ENCODE measurements around the gene TBC1D2. TPM values are rescaled to one million over a fixed set of nuclear protein-coding genes. Genes with fewer than 3 reads are reported as not detected.
A peak's percentile ranks its signal among the peaks of the same experiment; 100 is the strongest.

The TBC1D2 gene, protein sequence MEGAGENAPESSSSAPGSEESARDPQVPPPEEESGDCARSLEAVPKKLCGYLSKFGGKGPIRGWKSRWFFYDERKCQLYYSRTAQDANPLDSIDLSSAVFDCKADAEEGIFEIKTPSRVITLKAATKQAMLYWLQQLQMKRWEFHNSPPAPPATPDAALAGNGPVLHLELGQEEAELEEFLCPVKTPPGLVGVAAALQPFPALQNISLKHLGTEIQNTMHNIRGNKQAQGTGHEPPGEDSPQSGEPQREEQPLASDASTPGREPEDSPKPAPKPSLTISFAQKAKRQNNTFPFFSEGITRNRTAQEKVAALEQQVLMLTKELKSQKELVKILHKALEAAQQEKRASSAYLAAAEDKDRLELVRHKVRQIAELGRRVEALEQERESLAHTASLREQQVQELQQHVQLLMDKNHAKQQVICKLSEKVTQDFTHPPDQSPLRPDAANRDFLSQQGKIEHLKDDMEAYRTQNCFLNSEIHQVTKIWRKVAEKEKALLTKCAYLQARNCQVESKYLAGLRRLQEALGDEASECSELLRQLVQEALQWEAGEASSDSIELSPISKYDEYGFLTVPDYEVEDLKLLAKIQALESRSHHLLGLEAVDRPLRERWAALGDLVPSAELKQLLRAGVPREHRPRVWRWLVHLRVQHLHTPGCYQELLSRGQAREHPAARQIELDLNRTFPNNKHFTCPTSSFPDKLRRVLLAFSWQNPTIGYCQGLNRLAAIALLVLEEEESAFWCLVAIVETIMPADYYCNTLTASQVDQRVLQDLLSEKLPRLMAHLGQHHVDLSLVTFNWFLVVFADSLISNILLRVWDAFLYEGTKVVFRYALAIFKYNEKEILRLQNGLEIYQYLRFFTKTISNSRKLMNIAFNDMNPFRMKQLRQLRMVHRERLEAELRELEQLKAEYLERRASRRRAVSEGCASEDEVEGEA
- total RNA-seq, result 0.52 TPM

DNA sequence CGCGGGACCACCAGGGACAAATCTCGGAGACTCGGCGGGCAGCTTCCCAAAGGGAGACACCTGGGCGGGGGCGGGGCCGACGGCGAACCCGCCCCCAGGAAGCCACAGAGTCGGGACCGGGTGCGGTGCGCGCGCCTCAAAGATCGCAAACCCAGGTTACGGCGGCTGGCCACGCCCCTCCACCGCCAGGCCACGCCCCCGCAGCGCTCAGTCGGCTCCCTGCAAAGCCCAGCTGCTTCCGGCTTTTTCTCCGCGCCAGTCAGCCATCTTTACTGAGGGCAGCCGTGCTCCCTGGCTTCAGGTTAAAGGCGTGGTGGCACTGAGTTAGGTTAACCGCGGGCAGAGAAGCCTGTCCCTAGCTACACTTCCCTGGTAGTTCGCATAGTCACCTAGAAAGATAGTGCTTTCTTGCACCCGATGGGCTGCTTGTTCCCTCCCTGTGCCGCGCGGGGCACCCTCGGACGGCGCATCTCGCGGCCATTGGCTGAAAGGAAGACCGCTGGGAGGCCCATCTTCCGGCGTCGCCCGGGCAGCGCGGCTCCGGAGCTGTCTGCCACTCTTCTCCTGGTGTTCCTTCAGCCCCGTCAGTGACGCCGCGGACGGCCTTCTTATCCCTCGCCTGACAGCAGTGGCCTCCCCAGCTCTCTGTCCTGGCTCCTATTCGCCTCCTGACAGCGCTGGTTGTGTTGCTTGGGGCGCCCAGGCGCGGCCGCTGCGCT is at the start of gene TBC1D2:
Gene TBC1D2 (minus strand): TSS at position 72 of the 719 bp plus-strand sequence. CDS start 108 bp downstream, outside the sequence.
- Histone ChIP-seq H3K9me3 (ENCODE audit: control insufficient read depth in 3 of 3, low read length in 3 of 3) (no peaks in the 10 kb centered on the region), H3K27ac (ENCODE audit: low read depth, low read length) (peak within 1 kb of the TSS; percentile 91), H3K9ac (ENCODE audit: low read depth in 1 of 3, low read length in 3 of 3) (peak within 1 kb of the TSS; percentile 93 to 96 (median 93)), H3K36me3 (ENCODE audit: control insufficient read depth in 3 of 3, insufficient read depth in 3 of 3, low read length in 3 of 3) (peaks cover 0 to 4% (median 0%) of the 10 kb centered on the region in 3 donors), H3K4me1 (ENCODE audit: control insufficient read depth in 3 of 3, insufficient read depth in 3 of 3, low read length in 3 of 3) (peaks cover 5 to 24% (median 8%) of the 10 kb centered on the region in 3 donors), H3K4me3 (ENCODE audit: low read length in 3 of 3) (peak within 1 kb of the TSS; percentile 94 to 99 (median 97)), H3K27me3 (ENCODE audit: control insufficient read depth in 3 of 3, insufficient read depth in 3 of 3, low read length in 3 of 3) (no peaks in the 10 kb centered on the region)

DNA sequence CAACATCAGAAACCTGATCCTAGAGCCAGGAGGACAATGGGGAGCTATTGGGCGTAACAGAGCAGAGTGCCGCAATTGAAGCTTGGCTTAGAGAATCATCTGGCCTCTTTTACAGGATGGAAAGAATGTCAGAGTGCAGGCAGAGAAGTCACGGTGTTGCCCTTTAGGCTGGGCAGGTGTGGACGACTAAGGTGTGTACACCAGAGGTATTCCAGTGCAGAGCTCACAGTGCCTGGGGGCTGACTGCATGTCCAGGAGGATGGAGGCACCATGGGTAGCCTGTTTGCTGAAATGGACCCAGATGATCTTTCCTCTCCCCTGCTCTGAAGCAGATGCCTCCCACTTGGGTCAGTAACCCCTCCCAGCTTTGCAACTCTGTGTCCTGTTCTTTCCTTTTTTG is 48.9 kb upstream of the TBC1D2 start:
- H3K9ac ChIP-seq (ENCODE audit: low read depth in 1 of 3, low read length in 3 of 3), result no peak overlapping the region
- H3K27me3 ChIP-seq (ENCODE audit: control insufficient read depth in 3 of 3, insufficient read depth in 3 of 3, low read length in 3 of 3), result no peaks in the 10 kb centered on the region
- no peaks in the 10 kb centered on the region for H3K4me1 ChIP-seq (ENCODE audit: control insufficient read depth in 3 of 3, insufficient read depth in 3 of 3, low read length in 3 of 3)
- no peaks in the 10 kb centered on the region for H3K9me3 ChIP-seq (ENCODE audit: control insufficient read depth in 3 of 3, low read length in 3 of 3)
- no peak overlapping the region for H3K4me3 ChIP-seq (ENCODE audit: low read length in 3 of 3)
- no peak overlapping the region for H3K27ac ChIP-seq (ENCODE audit: low read depth, low read length)
- H3K36me3 ChIP-seq (ENCODE audit: control insufficient read depth in 3 of 3, insufficient read depth in 3 of 3, low read length in 3 of 3), result no peaks in the 10 kb centered on the region

DNA sequence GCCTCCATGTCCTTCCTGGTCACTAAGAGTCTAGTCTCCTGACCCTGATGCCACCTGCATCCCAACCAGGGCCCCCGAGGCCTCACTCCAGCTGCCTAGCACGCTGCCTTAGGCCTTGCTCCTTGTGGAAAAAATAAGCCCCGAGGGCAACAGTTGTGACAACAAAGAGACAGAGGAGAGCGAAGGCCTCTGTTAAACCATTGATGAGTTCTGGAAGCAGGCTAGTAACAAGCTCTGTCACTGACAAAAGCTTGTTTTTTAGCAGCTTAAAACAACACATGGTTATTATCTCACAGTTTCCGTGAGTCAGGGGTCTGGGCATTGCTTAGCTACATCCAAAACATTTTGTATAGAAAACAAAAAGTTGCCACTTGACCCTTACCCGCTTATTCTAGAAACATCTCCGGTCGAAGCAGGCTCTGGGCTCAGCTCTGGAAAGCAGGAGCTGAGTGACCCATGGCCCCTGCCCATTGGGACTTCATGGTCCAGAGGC is 48.2 kb upstream of the TBC1D2 start:
- Histone ChIP-seq H3K4me3 (ENCODE audit: low read length in 3 of 3) (no peak overlapping the region), H3K27me3 (ENCODE audit: control insufficient read depth in 3 of 3, insufficient read depth in 3 of 3, low read length in 3 of 3) (no peaks in the 10 kb centered on the region), H3K36me3 (ENCODE audit: control insufficient read depth in 3 of 3, insufficient read depth in 3 of 3, low read length in 3 of 3) (no peaks in the 10 kb centered on the region), H3K9me3 (ENCODE audit: control insufficient read depth in 3 of 3, low read length in 3 of 3) (no peaks in the 10 kb centered on the region), H3K27ac (ENCODE audit: low read depth, low read length) (no peak overlapping the region), H3K9ac (ENCODE audit: low read depth in 1 of 3, low read length in 3 of 3) (no peak overlapping the region), H3K4me1 (ENCODE audit: control insufficient read depth in 3 of 3, insufficient read depth in 3 of 3, low read length in 3 of 3) (no peaks in the 10 kb centered on the region)

DNA sequence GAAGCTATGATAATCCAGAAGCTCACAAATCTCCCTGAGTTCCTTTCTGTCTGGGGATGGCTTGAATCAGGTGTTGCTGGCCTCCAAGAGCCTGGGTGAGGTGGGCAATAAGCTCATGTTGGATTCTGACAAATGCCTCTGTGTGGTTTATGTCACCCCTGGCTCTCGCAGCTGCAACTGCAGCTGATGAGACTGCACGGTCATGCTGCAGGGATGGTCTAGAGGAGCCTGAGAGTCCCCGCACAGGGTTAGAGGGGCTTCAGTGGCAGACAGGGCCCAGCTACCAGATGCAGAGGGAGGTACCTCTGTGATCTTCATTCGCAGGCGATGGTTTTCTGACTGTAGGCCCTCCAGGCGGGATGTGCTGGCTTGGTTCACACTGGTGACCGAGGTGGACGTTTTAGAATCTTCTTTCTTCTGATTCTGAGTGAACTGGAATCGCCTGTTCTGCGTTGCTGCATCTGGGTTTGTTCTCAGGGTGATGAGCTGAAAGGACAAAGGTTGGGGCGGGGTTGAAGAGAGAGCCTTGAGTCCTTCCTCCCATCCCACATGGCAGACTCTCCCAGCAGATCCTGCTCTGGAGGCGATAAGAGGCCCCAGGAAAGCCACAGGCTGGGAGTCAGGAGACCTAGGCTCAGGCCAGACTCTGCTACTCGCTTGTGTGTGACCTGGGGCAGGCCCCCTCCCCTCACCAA is 47.6 kb upstream of the TBC1D2 start:
- Histone ChIP-seq H3K9me3 (ENCODE audit: control insufficient read depth in 3 of 3, low read length in 3 of 3) (no peaks in the 10 kb centered on the region), H3K27ac (ENCODE audit: low read depth, low read length) (no peak overlapping the region), H3K27me3 (ENCODE audit: control insufficient read depth in 3 of 3, insufficient read depth in 3 of 3, low read length in 3 of 3) (no peaks in the 10 kb centered on the region), H3K4me3 (ENCODE audit: low read length in 3 of 3) (no peak overlapping the region), H3K4me1 (ENCODE audit: control insufficient read depth in 3 of 3, insufficient read depth in 3 of 3, low read length in 3 of 3) (no peaks in the 10 kb centered on the region), H3K9ac (ENCODE audit: low read depth in 1 of 3, low read length in 3 of 3) (no peak overlapping the region), H3K36me3 (ENCODE audit: control insufficient read depth in 3 of 3, insufficient read depth in 3 of 3, low read length in 3 of 3) (no peaks in the 10 kb centered on the region)

DNA sequence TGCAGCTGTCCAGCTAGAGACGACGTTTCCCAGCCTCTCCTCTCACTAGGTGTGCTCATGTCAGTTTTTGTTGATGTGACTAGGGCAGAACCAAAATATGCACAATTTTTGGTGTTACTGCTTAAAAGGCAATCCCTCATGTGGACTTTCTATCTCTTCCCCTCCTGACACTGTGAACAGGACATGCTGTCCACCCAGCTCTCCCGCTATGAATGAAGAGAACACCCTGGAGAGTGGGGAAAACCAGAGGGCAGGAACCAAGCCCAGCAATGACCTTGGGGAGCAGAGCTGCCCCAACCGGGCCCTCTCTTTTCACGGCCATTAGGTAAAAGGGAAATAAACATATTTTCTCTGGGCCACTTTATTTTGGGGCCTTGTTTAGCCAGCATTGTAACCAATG is 46.7 kb upstream of the TBC1D2 start:
- H3K4me3 ChIP-seq (ENCODE audit: low read length in 3 of 3), result no peak overlapping the region
- no peak overlapping the region for H3K27ac ChIP-seq (ENCODE audit: low read depth, low read length)
- no peaks in the 10 kb centered on the region for H3K9me3 ChIP-seq (ENCODE audit: control insufficient read depth in 3 of 3, low read length in 3 of 3)
- H3K36me3 ChIP-seq (ENCODE audit: control insufficient read depth in 3 of 3, insufficient read depth in 3 of 3, low read length in 3 of 3), result no peaks in the 10 kb centered on the region
- no peaks in the 10 kb centered on the region for H3K27me3 ChIP-seq (ENCODE audit: control insufficient read depth in 3 of 3, insufficient read depth in 3 of 3, low read length in 3 of 3)
- H3K9ac ChIP-seq (ENCODE audit: low read depth in 1 of 3, low read length in 3 of 3), result no peak overlapping the region
- H3K4me1 ChIP-seq (ENCODE audit: control insufficient read depth in 3 of 3, insufficient read depth in 3 of 3, low read length in 3 of 3), result no peaks in the 10 kb centered on the region

DNA sequence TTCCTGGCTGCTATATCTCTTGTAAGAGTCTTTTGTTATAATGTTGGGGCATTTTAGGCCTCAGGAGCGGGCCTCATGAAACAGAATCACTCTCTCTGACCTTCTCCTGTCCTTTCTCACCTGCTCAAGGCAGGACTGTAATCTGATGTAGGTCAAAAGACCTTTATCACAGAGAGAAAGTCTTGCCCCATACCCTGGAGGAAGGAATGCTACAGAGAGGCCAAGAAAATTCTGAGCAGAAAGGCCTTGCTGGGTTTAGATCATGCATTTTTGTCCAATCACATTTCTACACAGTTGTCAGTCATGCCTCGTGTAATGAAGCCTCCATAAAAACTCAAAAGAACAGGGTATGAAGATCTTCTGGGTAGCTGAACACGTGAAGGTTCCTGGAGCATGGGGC is 45.2 kb upstream of the TBC1D2 start:
- Histone ChIP-seq H3K36me3 (ENCODE audit: control insufficient read depth in 3 of 3, insufficient read depth in 3 of 3, low read length in 3 of 3) (no peaks in the 10 kb centered on the region), H3K9me3 (ENCODE audit: control insufficient read depth in 3 of 3, low read length in 3 of 3) (no peaks in the 10 kb centered on the region), H3K4me1 (ENCODE audit: control insufficient read depth in 3 of 3, insufficient read depth in 3 of 3, low read length in 3 of 3) (no peaks in the 10 kb centered on the region), H3K27ac (ENCODE audit: low read depth, low read length) (no peak overlapping the region), H3K4me3 (ENCODE audit: low read length in 3 of 3) (no peak overlapping the region), H3K9ac (ENCODE audit: low read depth in 1 of 3, low read length in 3 of 3) (no peak overlapping the region), H3K27me3 (ENCODE audit: control insufficient read depth in 3 of 3, insufficient read depth in 3 of 3, low read length in 3 of 3) (no peaks in the 10 kb centered on the region)

DNA sequence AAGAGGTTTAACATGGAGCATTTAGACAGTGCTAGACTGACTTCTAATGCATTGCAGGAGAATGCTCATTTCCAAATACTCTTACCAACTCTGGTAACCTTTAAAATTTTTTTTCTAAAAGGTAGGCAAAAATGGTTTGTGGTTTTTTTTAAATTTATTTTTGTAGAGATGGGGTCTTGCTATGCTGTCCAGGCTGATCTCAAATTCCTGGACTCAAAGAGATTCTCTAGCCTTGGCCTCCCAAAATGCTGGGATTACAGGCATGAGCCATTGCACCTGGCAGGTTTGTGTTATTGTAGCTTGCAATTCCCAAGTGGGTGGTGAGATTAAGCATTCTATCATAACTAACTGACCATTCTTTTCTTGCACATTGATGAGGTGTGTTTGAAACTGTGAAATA is 43.0 kb upstream of the TBC1D2 start:
- Histone ChIP-seq H3K36me3 (ENCODE audit: control insufficient read depth in 3 of 3, insufficient read depth in 3 of 3, low read length in 3 of 3) (no peaks in the 10 kb centered on the region), H3K9ac (ENCODE audit: low read depth in 1 of 3, low read length in 3 of 3) (no peak overlapping the region), H3K27me3 (ENCODE audit: control insufficient read depth in 3 of 3, insufficient read depth in 3 of 3, low read length in 3 of 3) (no peaks in the 10 kb centered on the region), H3K4me3 (ENCODE audit: low read length in 3 of 3) (no peak overlapping the region), H3K27ac (ENCODE audit: low read depth, low read length) (no peak overlapping the region), H3K9me3 (ENCODE audit: control insufficient read depth in 3 of 3, low read length in 3 of 3) (no peaks in the 10 kb centered on the region), H3K4me1 (ENCODE audit: control insufficient read depth in 3 of 3, insufficient read depth in 3 of 3, low read length in 3 of 3) (no peaks in the 10 kb centered on the region)

DNA sequence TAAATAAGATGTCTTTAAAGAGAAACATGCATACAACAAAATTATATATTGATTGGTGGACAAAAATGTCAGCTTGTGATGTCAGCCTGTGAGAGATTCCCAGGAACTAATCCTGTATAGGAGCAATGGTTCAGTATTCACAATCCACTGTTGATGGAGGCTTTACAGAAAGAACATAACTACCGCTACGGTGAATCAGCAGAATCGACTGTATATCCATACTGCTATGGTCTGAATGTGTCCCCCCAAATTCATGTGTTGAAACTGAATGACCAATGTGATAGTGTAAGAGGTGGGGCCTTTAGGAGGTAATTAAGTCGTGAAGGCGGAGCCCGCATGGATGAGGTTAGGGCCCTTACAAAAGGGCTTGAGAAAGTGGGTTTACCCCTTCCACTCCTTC is 40.4 kb upstream of the TBC1D2 start:
- Histone ChIP-seq H3K4me3 (ENCODE audit: low read length in 3 of 3) (no peak overlapping the region), H3K9me3 (ENCODE audit: control insufficient read depth in 3 of 3, low read length in 3 of 3) (no peaks in the 10 kb centered on the region), H3K27ac (ENCODE audit: low read depth, low read length) (no peak overlapping the region), H3K4me1 (ENCODE audit: control insufficient read depth in 3 of 3, insufficient read depth in 3 of 3, low read length in 3 of 3) (no peaks in the 10 kb centered on the region), H3K27me3 (ENCODE audit: control insufficient read depth in 3 of 3, insufficient read depth in 3 of 3, low read length in 3 of 3) (no peaks in the 10 kb centered on the region), H3K36me3 (ENCODE audit: control insufficient read depth in 3 of 3, insufficient read depth in 3 of 3, low read length in 3 of 3) (no peaks in the 10 kb centered on the region), H3K9ac (ENCODE audit: low read depth in 1 of 3, low read length in 3 of 3) (no peak overlapping the region)

DNA sequence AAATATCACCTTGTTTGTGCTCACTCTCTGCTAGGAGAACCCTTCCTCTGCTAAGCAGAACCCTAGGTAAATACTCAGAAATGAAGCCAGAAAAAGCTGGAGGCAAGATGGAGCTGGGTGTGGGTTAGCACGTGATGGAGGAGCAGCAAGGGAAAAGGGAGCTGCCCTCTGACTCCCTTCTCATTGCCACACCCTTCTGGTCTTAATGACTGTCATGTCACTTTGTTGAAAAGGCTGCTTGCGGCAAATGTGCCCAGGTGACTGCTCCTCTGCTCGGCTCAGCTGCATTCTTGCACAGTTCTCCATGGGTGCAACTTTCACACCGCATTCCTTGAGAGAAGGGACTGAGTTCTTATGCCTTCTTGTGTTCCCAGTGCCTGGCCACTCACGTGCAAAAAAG is 36.4 kb upstream of the TBC1D2 start:
- no peak overlapping the region for H3K4me3 ChIP-seq (ENCODE audit: low read length in 3 of 3)
- no peaks in the 10 kb centered on the region for H3K36me3 ChIP-seq (ENCODE audit: control insufficient read depth in 3 of 3, insufficient read depth in 3 of 3, low read length in 3 of 3)
- peaks cover 0 to 4% (median 0%) of the 10 kb centered on the region in 3 donors for H3K27me3 ChIP-seq (ENCODE audit: control insufficient read depth in 3 of 3, insufficient read depth in 3 of 3, low read length in 3 of 3)
- H3K27ac ChIP-seq (ENCODE audit: low read depth, low read length), result no peak overlapping the region
- no peaks in the 10 kb centered on the region for H3K9me3 ChIP-seq (ENCODE audit: control insufficient read depth in 3 of 3, low read length in 3 of 3)
- H3K9ac ChIP-seq (ENCODE audit: low read depth in 1 of 3, low read length in 3 of 3), result no peak overlapping the region
- H3K4me1 ChIP-seq (ENCODE audit: control insufficient read depth in 3 of 3, insufficient read depth in 3 of 3, low read length in 3 of 3), result no peaks in the 10 kb centered on the region
